ENCODE results near the gene TPSB2. TPM values are rescaled to one million over a fixed set of nuclear protein-coding genes. Genes with fewer than 3 reads are reported as not detected.

The TPSB2 gene
- polyA plus RNA-seq, 3 donors, result not detected

GRCh38 chr16:1196494-1196893, 33.5 kb downstream of the TPSB2 start:
- Mint-ChIP-seq H3K36me3 (no peaks in the 10 kb centered on the region), H3K27me3 (ENCODE audit: low read depth in 3 of 3) (peaks cover 2 to 7% (median 4%) of the 10 kb centered on the region in 3 donors), H3K4me1 (no peaks in the 10 kb centered on the region), H3K9me3 (peaks cover 0 to 17% (median 9%) of the 10 kb centered on the region in 7 donors), H3K27ac (no peak overlapping the region), H3K4me3 (no peak overlapping the region)
- Histone ChIP-seq H3K4me2 (replicated peaks; ENCODE audit: extremely low read depth, low read length, poor library complexity, severe bottlenecking) (no peak overlapping the region), H3K9me3 (replicated peaks in 1 of 2; ENCODE audit: control insufficient read depth in 1 of 2, insufficient read depth in 1 of 2, low read length in 2 of 2) (peaks cover 0 to 6% of the 10 kb centered on the region in 2 donors), H2AFZ (ENCODE audit: insufficient read depth, low read depth, low read length, poor library complexity, severe bottlenecking) (no peak overlapping the region), H3K27me3 (ENCODE audit: control insufficient read depth in 2 of 2, insufficient read depth in 2 of 2, low read length in 2 of 2) (no peaks in the 10 kb centered on the region), H3K79me2 (ENCODE audit: insufficient read depth, low read length) (no peaks in the 10 kb centered on the region), H3K9ac (ENCODE audit: insufficient read depth, low read length, poor library complexity, severe bottlenecking) (no peak overlapping the region), H3K36me3 (replicated peaks in 1 of 2; ENCODE audit: control insufficient read depth in 1 of 2, insufficient read depth in 2 of 2, low read length in 2 of 2) (no peaks in the 10 kb centered on the region), H3K4me1 (ENCODE audit: control insufficient read depth in 1 of 2, insufficient read depth in 2 of 2, low read length in 2 of 2) (no peaks in the 10 kb centered on the region), H3K4me3 (replicated peaks in 1 of 3; ENCODE audit: low read depth in 2 of 3, low read length in 3 of 3) (no peak overlapping the region), H3K27ac (ENCODE audit: low read depth in 1 of 2, low read length in 2 of 2) (no peak overlapping the region), H4K20me1 (ENCODE audit: insufficient read depth, low read length) (no peaks in the 10 kb centered on the region)
- TF ChIP-seq CTCF (IDR thresholded peaks at IDR 0.05), result no peak
- WGBS (ENCODE audit: insufficient coverage), result 59% methylated on average over 7 of the region's 11 CpGs
- no peak for DNase-seq
- intact Hi-C loops (cut with micrococcal nuclease), result no loop called here

GRCh38 chr16:1195393-1195666, 34.7 kb downstream of the TPSB2 start:
- WGBS (ENCODE audit: insufficient coverage), result 70% methylated on average over 5 of the region's 14 CpGs

More at GRCh38 chr16:1195393-1195666, 34.7 kb downstream of the TPSB2 start:
- no peak overlapping the region for H3K27ac ChIP-seq (ENCODE audit: low read depth in 1 of 2, low read length in 2 of 2)
- no peak overlapping the region for H2AFZ ChIP-seq (ENCODE audit: insufficient read depth, low read depth, low read length, poor library complexity, severe bottlenecking)
- H4K20me1 ChIP-seq (ENCODE audit: insufficient read depth, low read length), result no peaks in the 10 kb centered on the region
- Mint-ChIP-seq H3K27me3 (ENCODE audit: low read depth in 3 of 3) (peaks cover 2 to 7% (median 4%) of the 10 kb centered on the region in 3 donors), H3K9me3 (peaks cover 0 to 14% (median 9%) of the 10 kb centered on the region in 7 donors), H3K4me1 (no peaks in the 10 kb centered on the region), H3K27ac (no peak overlapping the region), H3K4me3 (no peak overlapping the region), H3K36me3 (no peaks in the 10 kb centered on the region)
- no peak for DNase-seq
- H3K4me3 ChIP-seq (replicated peaks in 1 of 3; ENCODE audit: low read depth in 2 of 3, low read length in 3 of 3), result no peak overlapping the region
- no peaks in the 10 kb centered on the region for H3K79me2 ChIP-seq (ENCODE audit: insufficient read depth, low read length)
- H3K9me3 ChIP-seq (replicated peaks in 1 of 2; ENCODE audit: control insufficient read depth in 1 of 2, insufficient read depth in 1 of 2, low read length in 2 of 2), result peaks cover 0 to 3% of the 10 kb centered on the region in 2 donors
- intact Hi-C loops (cut with micrococcal nuclease), result no loop called here
- TF ChIP-seq CTCF (IDR thresholded peaks at IDR 0.05), result no peak
- H3K4me2 ChIP-seq (replicated peaks; ENCODE audit: extremely low read depth, low read length, poor library complexity, severe bottlenecking), result no peak overlapping the region
- H3K36me3 ChIP-seq (replicated peaks in 1 of 2; ENCODE audit: control insufficient read depth in 1 of 2, insufficient read depth in 2 of 2, low read length in 2 of 2), result no peaks in the 10 kb centered on the region
- no peak overlapping the region for H3K9ac ChIP-seq (ENCODE audit: insufficient read depth, low read length, poor library complexity, severe bottlenecking)
- H3K27me3 ChIP-seq (ENCODE audit: control insufficient read depth in 2 of 2, insufficient read depth in 2 of 2, low read length in 2 of 2), result no peaks in the 10 kb centered on the region
- no peaks in the 10 kb centered on the region for H3K4me1 ChIP-seq (ENCODE audit: control insufficient read depth in 1 of 2, insufficient read depth in 2 of 2, low read length in 2 of 2)
